T-helper 9 cell (primary cell): Measurements from ENCODE around the gene MYRF.

Experiments used
- DNase-seq: peaks from one replicate; pipeline ENCODE4 v3.0.0-alpha.2; 2020
- total RNA-seq, 2 donors: gene quantifications; one replicate each; lab custom pipeline; 2026; lab: John Stamatoyannopoulos, UW

Gene MYRF
- 2.9 to 8.2 reads per million in 2 donors for total RNA-seq

DNA sequence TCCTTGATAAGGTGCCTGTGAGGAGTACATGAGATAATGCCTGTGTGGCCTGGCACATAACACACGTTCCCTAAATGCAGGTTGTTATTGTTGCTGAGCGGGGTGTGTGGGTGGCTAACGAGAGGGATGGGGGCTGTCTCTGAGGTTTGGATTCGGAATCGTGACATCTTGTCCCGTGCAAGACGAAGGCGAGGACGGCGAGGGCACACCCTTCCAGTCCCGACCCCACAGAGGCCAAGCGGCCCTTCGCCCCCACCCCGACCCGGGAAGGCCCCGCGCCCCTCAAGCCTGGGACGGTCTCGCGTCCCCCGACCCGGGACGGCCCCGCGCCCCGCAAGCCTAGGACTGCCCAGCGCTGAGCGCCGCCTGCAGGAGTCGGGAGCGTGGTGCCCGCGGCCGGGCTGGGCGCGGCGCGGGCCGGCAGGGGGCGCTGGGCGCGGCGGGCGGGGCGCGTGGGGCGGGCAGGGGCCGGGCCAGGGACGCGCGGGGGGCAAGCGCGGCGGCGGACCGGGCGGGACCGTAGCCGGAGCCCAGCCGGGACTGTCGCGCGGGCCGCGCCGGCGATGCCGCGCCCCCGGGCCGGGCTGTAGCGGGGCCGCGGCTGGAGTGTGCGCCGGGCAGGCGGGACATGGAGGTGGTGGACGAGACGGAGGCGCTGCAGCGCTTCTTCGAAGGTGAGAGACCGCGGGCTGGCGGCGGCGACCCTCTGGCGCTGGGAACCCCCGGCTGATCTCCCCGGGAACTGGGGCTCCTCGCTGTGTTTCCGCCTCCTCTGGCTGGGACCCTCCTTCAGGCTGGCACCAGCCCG, at the start of gene MYRF:
Gene MYRF (plus strand): TSS at position 520 of the 808 bp plus-strand sequence. CDS start 109 bp downstream, at position 629.
- DNase-seq: peak; percentile 60

DNA sequence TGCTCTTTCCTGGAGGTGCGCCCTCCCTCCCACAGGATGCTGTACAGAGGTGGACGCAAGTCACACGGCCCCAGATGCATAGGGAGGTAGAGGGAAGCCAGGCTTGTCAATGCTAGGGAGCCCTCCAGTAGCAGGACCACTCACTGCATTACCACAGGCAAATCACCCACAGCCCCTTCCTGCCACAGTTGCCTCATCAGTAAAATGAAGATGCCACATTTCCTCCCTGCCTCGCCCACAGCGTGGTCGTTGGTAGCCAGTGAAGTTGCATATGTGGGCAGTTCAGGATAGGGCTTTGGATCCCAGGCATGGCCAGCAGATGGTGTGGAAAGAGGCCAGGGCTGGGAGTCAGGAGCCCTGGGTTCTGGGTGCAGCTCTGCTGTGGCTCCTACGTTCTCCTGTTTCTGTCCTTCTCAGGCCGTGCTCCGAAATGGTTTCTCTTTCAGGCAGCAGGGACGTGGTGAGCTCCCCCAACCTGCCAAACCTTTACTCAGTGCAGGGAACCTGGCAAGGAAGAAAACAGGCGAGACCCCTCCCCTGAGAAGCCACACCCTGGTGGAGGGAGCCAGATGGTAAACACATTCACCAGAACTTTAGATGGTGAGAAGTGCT, 49.6 kb upstream of the MYRF start:
- no peak for DNase-seq

DNA sequence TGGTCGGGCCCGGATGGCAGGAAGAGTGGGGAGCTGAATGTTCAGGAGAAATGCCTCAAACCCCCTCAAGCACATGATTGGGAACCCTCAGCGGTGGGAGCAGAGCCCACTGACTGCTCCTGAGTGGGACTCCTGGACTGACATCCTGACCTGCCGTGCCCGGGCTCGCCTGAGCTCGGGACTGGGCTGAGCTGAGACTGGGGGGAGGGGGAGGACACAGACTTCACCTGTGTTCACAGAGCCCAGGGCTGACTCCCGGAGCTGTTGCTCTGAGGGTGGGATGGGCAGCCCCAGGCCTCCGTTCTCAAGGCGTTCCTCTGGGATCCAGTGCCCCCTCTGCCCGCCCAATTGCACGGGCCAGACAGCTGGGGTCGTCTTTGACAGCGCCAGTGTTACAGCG, 47.6 kb upstream of the MYRF start:
- DNase-seq: no peak

DNA sequence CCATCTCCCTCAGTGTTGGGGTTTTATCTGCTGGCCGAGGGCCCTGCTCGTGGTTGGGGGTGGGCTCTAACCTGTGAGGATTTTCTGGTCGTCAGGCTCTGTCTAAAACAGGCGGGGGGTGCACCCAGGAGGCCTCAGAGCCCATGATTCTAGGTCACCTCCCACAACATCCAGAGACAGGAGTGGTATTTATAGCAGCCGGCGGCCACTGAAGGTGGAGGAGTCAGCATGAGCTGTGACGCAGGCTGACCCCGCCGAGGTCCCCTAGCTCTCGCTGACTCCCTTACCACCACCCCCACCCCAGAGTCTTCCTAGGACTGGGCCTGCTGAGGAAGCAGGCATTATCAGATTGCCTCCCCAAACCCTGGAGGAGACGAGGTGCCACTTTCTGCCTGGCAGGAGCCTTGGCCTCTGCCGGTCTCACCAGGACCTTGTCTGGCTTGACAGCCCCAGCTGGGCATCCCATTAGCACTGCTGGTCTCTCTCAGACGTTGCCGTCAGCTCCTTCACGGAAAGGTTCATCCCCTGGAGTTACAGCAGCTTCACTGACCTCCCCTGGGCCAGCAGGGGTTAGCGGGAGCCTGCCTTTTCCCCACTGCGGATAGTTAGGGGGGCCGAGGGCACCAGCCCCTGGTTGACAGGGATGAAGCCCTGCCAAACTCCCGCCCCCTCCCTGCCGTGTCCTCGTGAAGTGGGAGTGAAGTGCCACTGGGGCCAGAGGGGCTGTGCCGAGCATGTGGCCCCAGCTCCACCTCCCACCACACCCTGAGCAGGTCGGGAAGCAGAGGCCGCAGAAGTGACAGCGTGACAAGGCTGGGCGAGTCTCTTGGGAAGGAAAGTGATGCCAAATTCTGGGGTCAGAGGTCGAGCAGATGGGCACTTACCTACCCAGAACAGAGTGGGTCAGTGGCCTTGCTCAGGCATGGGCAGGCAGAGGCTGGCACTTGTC, 45.7 kb upstream of the MYRF start:
- DNase-seq: no peak

DNA sequence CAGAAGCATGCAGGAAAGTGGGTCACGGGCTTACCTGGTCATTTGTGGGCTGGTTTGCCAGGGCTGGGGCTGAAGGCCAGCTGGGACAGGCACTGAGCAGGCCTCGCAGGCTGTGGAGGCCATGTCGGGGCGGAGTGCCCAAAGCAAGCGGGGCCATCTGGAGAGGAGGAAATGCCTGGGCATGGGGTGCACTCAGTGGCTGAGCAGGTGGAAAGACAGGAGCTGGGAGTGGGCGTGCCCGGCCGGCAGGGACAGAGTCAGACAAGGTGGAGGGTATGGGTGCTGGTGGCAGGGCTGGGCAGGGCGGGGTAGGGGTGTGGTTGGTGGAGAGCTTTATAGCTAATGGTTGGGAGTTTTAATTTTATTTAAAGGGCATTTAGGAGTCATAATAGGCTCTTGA, 44.9 kb upstream of the MYRF start:
- DNase-seq: no peak

DNA sequence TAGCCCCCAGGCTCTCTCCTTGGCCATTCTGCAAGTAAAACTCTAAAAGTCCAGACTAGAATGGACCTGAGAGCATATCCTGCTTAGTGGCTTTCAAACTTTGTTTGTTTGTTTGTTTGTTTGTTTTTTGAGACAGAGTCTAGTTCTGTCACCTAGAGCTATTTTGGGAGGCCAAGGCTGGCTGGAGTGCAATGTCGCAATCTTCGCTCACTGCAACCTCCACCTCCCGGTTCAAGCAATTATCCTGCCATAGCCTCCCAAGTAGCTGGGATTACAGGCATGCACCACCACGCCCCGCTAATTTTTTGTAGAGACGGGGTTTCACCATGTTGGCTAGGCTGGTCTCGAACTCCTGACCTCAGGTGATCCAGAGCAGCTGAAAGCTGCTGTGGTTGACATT, 43.3 kb upstream of the MYRF start:
- DNase-seq: no peak

DNA sequence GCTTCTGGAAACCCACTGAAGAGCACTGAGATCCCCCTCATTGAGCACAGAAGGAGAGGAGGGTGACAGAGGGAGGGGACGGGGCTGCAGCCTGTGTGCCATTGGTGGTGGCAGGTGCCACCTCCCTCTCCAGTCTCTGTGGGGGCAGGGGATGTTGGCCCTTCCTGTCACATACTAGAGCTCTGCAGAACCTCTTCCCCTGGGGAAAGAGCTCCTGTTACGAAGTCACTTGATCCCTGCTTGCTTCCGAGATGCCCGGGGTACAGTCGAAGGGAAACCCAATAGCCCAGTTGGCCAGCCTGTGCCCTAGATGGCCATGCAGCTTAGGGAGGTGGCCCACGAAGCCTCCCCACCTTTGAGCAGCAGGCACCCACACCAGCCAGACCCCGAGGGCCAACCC, 42.9 kb upstream of the MYRF start:
- DNase-seq: no peak

DNA sequence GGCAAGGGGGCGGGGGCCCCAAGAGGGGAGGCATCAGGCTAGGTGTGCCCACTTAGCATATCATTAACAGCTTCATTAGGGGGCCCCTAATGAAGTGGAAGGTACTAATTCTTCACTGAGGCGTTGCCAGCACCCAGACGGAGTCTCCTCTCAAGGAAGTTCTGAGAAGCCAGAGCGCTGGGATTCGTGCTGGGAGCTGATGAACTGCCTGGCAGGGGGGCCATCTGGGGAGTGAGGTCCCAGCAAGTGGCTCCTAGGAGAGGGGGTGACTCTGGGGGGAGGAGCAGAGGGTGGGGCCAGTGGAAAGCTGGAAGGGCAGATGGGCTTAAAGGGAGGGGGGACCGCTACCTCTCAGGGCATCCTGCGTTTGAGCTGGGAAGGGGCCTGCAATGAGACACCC, 42.4 kb upstream of the MYRF start:
- no peak for DNase-seq

DNA sequence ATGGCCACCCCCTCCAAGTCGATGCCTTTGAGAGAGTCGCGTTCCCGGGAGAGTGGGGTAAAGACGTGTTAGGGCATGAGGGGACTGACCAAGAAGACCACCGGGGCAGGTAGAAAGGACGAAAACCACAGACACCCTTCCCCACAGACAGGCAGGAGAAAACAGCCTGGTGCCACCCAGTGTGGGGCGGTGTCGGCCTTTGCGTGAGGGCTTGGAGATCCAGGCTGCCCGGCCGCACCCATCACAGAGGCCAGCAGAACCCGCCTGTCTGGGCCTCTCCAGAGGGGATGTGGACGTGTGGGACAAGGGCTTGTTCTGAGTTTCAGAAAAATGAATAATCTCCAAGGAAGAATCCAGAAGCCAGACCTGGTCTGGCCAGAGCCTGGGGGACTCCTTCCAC, 41.4 kb upstream of the MYRF start:
- no peak for DNase-seq

DNA sequence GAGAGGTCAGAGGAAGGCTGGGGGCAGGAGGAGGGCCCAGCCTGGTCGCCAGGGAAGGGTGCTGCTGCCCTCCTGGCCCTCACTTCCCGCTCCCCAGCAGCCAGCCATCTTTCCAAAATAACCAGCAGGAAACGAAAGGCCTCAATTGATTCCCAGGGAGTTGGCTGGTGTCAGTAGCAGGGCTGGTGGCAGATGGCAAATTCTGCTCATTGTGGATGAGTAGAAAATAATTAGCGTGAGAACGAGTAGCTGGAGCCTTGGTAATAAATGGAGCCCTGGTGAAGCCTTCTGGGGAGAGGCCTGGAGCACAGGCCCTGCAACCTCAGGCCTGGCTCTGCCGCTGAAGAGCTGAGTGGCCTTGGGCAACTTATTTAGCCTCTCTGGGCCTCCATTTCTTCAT, 40.9 kb upstream of the MYRF start:
- no peak for DNase-seq

DNA sequence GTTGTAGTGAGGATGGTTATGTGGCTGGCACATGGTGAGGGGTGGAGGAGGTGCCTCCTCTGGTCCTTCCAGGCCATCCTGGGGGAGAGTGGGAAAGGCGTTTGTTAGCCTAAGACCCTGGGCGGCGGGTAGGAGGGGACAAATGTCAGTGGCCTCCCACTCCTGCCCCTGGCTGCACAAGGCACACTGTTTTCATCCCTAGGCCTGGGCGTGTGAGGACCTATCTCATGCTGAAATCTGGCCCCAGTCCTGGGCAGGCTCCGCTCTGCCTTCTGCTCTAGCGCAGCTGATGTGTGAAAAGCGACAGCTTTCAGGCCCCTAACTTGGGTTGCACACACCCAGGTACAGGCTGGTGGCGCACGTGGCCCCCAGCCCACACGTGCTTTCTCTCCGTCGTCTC, 40.1 kb upstream of the MYRF start:
- DNase-seq: no peak

DNA sequence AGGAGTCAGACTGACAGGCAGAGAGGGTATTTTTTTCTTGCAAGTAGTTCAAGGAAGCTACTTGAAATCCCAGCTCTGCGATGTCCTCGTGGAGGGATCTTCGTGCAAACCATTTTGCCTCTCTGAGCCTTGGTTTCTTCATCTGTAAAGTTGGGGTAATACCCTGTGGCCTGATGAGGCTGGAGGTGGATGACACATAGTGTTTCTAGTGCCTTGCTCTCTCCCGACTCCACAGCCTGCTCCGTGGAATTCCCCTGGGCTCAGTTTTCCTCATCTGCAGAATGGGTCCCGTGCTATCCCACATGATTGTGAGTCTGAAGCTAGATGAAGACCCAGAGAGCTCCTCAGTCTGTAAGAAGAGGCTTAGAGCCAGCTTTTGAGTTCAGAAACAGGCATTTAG, 39.6 kb upstream of the MYRF start:
- DNase-seq: no peak

DNA sequence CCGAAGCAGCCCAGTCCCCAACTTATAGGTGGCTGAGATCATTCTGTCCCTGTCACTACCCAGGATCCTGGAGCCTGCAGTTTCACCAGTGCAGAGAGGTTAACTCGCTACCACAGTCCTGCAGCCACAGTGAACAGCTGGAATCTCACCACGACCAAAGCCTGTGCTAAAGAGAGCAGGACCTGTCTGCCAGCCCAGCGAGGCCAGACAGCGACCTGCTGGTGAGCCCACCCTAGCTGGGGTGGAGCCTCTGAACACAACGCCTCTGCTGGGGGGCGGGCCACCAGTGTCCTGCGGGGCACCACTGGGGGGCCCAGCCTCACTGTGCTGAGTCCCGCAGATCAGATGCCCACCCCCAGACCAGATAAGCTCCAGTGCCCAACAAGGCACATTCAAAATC, 39.0 kb upstream of the MYRF start:
- no peak for DNase-seq

DNA sequence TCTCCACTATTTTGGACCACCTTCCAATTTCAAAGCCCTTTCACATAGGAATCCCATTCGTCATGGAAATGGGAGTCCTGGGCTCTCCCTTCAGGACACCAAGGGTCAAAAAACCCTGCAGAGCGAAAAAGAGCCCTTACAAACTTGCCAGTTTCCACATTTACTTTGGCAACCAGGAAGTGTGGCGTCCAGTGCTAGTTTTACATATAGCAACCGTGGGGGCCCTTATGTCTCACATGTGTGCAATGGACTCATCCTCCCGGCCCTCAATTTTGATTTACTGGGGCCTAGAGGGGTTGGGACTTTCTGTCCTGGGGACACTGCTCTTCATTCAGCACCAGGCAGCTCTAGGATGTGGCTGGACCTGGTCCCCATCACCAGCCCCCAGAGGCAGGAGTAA, 38.5 kb upstream of the MYRF start:
- no peak for DNase-seq

DNA sequence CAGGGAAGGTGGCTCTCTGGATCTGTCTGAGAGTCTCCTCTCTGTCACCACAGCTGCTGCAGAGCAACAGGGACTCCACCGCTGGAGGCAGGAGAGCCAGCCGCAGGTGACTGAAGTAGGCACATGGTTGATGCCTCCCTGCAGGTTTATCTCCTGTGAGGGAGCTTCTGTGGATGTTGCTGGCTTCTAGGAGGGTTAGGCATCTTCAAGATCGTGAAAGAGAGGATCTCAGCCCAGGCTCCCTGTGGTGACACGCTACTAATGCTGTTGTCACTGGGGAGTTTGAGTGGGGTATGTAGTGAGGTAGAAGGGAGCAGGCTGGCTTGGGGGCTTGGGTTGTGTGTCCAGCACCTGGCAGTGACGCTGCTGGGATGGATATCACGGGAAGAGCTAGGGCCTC, 38.1 kb upstream of the MYRF start:
- DNase-seq: no peak

DNA sequence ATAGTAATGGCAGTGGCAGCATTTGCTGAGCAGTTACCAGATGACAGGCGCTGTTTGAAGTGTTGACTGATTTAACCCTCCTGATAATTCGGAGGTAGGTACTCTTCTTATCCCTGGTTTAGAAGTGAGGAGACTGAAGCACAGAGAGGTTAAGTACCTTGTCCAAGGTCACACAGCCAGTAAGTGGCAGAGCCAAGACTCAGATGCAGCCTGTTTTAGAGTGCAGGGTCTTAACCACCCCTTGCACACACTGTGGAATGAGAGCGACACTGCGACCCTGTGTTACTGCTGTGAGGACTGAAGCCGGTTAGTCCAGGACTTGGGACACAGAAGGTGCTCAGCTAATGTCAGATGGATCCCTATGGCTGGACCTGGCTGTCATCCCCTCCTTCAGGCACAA, 37.5 kb upstream of the MYRF start:
- no peak for DNase-seq

DNA sequence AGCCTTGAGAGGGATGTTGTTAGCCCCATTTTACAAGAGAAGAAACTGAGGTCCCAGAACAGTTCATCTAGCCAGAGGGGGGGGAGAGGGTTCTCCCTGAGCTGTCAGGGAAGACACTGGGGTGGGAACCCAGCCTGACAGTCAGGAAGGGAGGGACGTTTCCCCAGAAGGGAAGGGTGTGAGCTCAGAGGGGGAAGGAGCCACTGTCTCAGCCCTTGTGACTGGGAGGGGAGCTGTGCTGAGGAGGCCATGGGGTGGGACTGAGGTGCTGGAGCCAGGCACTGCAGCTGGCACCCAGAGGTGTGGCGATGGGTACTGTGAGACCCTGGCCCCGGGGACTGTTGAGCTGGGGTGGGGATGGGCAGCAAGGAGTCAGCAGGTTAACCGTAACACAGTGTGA, 36.6 kb upstream of the MYRF start:
- DNase-seq: no peak

DNA sequence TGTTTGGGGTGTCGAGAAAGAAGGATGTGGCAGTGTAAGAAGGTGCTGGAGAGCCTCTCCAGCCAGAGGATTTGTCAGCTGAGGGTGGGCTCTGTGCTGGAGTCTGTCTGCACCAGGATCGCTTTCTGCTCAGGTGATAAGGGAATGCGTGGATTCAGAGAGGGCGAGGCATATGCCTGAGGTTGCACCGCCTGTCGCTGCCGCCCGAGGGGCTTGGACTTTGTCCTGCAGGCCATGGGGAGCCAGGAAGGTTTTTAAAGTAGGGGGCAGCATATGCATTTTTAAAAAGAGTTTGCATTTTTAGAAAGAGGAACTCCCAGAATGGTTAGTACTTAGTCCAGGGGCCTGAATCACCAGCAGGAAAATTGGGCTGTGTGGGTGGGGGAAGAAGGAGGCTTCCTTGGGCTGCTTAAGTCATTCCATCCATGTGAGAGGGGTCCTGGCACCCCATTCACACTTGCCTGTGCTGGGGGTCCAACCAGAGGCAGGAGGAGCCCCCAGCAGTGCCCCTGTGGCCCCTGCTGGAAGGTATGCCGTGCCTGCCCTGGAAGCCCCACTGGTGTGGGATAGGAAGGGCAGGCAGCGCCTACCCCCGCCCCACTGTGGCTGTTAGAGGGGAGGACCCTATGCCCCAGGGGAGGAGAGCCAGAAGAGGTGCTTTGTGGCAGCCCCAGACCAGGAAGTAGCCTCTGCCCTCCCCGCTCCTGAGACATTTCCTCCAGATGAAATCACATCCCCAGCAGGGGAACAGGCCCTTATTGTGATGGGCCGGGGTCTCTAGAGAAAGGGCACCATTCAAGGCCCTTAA, 35.8 kb upstream of the MYRF start:
- DNase-seq: no peak

DNA sequence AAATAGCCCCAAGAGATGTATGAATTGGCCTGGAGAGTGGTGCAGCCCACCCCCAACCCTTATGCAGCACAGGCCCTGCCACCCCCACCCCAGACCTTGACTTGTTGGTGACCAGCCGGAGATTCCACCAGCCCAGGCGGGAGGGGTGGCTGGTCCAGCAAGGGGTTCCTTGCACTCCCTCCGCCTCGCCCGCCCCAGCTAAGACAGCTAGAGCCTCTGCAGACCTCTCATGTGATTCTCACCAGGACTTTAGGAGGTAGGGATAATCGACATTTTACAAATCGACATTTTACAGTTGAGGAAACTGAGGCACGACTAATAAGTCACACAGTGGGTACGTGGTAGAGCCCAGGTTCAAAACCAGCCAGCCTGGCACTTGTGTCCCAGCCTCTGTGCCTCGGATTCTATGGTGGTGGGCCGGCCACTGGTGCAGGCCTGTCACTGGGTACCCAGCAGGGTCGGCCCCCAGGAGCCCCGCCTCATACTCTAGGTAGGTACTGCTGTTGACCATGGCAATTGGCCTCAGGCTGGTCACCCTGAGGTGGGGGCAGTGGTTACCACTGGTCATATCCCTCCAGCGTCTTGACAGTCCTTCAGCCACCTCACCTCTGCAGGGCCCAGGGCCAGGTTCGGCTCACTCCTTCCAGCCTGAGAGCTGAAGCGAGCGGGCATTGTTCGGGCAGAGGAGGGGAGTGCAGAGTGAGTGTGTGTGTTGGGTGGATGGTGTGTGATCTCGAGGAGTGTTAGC, 35.0 kb upstream of the MYRF start:
- DNase-seq: no peak

DNA sequence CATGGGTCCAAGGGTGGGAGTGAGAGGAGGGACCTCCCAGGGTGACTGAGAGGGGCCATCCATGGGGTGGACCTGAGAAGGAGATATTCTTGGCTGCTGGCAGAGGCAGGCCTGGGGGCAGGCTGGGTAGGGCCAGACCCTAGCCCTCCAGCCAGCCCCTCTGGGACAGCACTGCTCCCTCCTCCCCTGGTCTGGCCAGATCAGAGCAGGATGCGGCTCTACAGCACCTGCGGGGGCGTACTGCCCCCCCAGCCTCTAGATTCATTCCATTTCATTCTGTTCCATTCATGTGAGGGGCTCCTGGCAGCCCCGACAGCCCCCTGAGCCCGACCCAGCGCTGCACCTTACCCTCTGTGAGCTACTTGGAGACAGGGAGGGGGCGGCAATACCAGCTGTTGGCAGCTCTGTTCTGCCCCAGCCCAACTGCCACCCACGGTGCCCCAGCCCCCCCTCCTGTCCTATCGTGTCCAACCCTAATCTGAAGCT, 34.3 kb upstream of the MYRF start:
- DNase-seq: no peak

DNA sequence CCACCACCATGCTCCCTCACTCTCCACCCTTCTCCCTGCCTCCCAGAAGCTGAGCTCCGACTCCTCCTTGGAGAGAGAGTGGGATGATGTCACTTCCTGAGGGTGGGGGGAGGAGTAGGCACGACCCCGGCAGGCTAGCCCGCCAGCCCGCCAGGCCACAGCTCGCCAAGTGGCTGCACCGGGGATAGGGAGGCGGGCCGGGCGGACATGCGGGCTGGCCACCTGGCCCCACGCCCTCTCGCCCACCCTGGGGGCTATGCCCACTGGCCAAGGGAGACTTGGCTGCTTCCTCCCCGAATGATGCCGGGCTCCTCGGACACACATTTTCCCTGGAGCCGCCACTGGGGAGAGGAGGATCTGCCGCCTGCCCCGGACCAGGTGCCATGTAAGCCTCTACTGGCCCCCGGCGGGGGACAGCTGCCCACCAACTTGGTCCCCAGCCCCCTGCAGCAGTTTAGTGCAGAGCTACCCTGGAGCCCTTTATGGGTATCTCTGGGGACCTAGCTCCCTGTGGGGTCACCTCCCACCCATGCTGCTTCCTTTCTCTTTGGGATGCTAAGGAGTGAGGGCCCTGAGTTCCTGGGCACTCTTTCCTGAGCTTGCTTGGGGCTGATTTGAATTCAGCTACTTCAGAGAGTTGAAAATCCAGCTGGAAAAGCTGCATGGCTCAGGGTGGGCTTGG, 33.7 kb upstream of the MYRF start:
- DNase-seq: no peak
